Parathyroid adenoma (tissue), 2 donors: ENCODE data around the gene PRKN.
"Not testable (repeated sequence)": the region's sequence is repeated elsewhere in the genome, so short reads cannot be mapped to it uniquely, and the experiment has no call there.

Experiments
- H2AFZ ChIP-seq: fragments of 300-600 bp; sonication (generic); one replicate; pipeline ENCODE4 v1.7.0; 2017; ENCODE audit warnings: antibody characterized with exemption, mild to moderate bottlenecking
- H3K27ac ChIP-seq: fragments of 300-600 bp; sonication (generic); one replicate; pipeline ENCODE4 v1.7.0; 2017
- H3K27me3 ChIP-seq: fragments of 300-600 bp; sonication (generic); one replicate; pipeline ENCODE4 v1.7.0; 2017; ENCODE audit warnings: low read length; ENCODE audit not compliant: control insufficient read depth, insufficient read depth
- H3K36me3 ChIP-seq: fragments of 300-600 bp; sonication (generic); one replicate; pipeline ENCODE4 v1.7.0; 2017; ENCODE audit warnings: low read length; ENCODE audit not compliant: control insufficient read depth, insufficient read depth
- H3K4me1 ChIP-seq: fragments of 300-600 bp; sonication (generic); one replicate; pipeline ENCODE4 v1.7.0; 2017; ENCODE audit warnings: control low read depth
- H3K4me2 ChIP-seq: fragments of 300-600 bp; sonication (generic); one replicate; pipeline ENCODE4 v1.7.0; 2017; ENCODE audit warnings: low read length
- H3K4me3 ChIP-seq: fragments of 300-600 bp; sonication (generic); one replicate; pipeline ENCODE4 v1.7.0; 2017; ENCODE audit warnings: low read depth, low read length
- H3K79me2 ChIP-seq: fragments of 300-600 bp; sonication (generic); one replicate; pipeline ENCODE4 v1.7.0; 2017; ENCODE audit warnings: control low read depth
- H3K9ac ChIP-seq: fragments of 300-600 bp; sonication (generic); one replicate; pipeline ENCODE4 v1.7.0; 2017; ENCODE audit warnings: mild to moderate bottlenecking
- H3K9me3 ChIP-seq: fragments of 300-600 bp; sonication (generic); one replicate; pipeline ENCODE4 v1.7.0; 2017; ENCODE audit warnings: low read length; ENCODE audit not compliant: control insufficient read depth
- CTCF ChIP-seq: fragments of 300-600 bp; sonication (generic); IDR thresholded peaks from one replicate; pipeline ENCODE4 v1.7.0; 2017; ENCODE audit warnings: antibody characterized with exemption, mild to moderate bottlenecking
- donor health status: primary hyperparathyroidism.

Gene PRKN

GRCh38 chr6:162532283-162533008, 195.1 kb downstream of the PRKN start:
- Histone ChIP-seq H3K4me2 (no peak overlapping the region), H3K27ac (no peak overlapping the region), H3K27me3 (no peaks in the 10 kb centered on the region), H3K9me3 (no peaks in the 10 kb centered on the region), H3K4me3 (no peak overlapping the region), H3K79me2 (no peaks in the 10 kb centered on the region), H3K9ac (no peak overlapping the region), H3K36me3 (no peaks in the 10 kb centered on the region), H2AFZ (no peak overlapping the region), H3K4me1 (no peaks in the 10 kb centered on the region)
- TF ChIP-seq CTCF = no peak

DNA sequence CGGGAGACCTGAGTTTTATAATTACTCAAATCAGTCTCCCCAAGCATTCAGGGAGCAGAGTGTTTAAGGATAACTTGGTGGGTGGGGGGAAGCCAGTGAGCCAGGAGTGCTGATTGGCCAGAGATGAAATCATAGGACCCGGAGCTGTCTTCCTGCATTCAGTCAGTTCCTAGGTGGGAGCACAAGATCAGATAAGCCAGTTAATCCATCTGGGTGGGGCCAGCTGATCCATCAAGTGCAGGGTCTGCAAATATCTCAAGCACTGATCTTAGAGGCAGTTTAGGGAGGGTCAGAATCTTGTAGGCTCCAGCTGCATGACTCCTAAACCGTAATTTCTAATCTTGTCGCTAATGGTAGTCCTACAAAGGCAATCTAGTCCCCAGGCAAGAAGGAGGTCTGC, 196.2 kb downstream of the PRKN start:
- H3K36me3 ChIP-seq, H3K9me3 ChIP-seq, H3K4me3 ChIP-seq, H3K27me3 ChIP-seq, H3K9ac ChIP-seq, H2AFZ ChIP-seq, H3K4me1 ChIP-seq, H3K27ac ChIP-seq, H3K4me2 ChIP-seq, H3K79me2 ChIP-seq: not testable (repeated sequence)

GRCh38 chr6:162528538-162528937, 199.0 kb downstream of the PRKN start:
- Histone ChIP-seq H3K36me3 (no peaks in the 10 kb centered on the region), H3K9ac (no peak overlapping the region), H3K4me2 (no peak overlapping the region), H3K4me1 (no peaks in the 10 kb centered on the region), H2AFZ (no peak overlapping the region), H3K27me3 (no peaks in the 10 kb centered on the region), H3K4me3 (no peak overlapping the region), H3K79me2 (no peaks in the 10 kb centered on the region), H3K9me3 (no peaks in the 10 kb centered on the region), H3K27ac (no peak overlapping the region)
- no peak for TF ChIP-seq CTCF

GRCh38 chr6:162526960-162527359, 200.6 kb downstream of the PRKN start:
- no peak overlapping the region for H3K27ac ChIP-seq

GRCh38 chr6:162525181-162525580, 202.4 kb downstream of the PRKN start:
- Histone ChIP-seq H3K27ac (no peak overlapping the region), H3K9ac (no peak overlapping the region), H3K4me1 (no peaks in the 10 kb centered on the region), H3K36me3 (no peaks in the 10 kb centered on the region), H3K9me3 (no peaks in the 10 kb centered on the region), H3K4me3 (no peak overlapping the region), H3K79me2 (no peaks in the 10 kb centered on the region), H3K4me2 (no peak overlapping the region), H3K27me3 (no peaks in the 10 kb centered on the region), H2AFZ (no peak overlapping the region)
- TF ChIP-seq CTCF = no peak

More at GRCh38 chr6:162526960-162527359, 200.6 kb downstream of the PRKN start:
- no peak overlapping the region for H3K4me3 ChIP-seq
- no peak overlapping the region for H2AFZ ChIP-seq
- no peaks in the 10 kb centered on the region for H3K27me3 ChIP-seq
- no peaks in the 10 kb centered on the region for H3K79me2 ChIP-seq
- H3K36me3 ChIP-seq = no peaks in the 10 kb centered on the region
- no peak overlapping the region for H3K9ac ChIP-seq
- TF ChIP-seq CTCF = no peak
- H3K9me3 ChIP-seq = no peaks in the 10 kb centered on the region
- H3K4me1 ChIP-seq = no peaks in the 10 kb centered on the region
- no peak overlapping the region for H3K4me2 ChIP-seq
